WTC11 (cell line): ENCODE results near the gene CD164. TPM values are rescaled to one million over a fixed set of nuclear protein-coding genes. Genes with fewer than 3 reads are reported as not detected.

Experiments used
- ATAC-seq: fragments of 200-7000 bp; cut with Tn5 transposase; 2 replicates; pipeline ENCODE4 v1.10.0; 2021; ENCODE audit warnings: mild to moderate bottlenecking, moderate library complexity
- CTCF ChIA-PET: fragments of 300-600 bp; sonication (Branson Sonifier 250); formaldehyde crosslinking; loops from one replicate; lab custom pipeline; 2021; ENCODE audit warnings: antibody characterized with exemption; lab: Charles Lee
- POLR2A ChIA-PET: fragments of 350-600 bp; sonication (Branson Sonifier 250); formaldehyde crosslinking; loops from one replicate; lab custom pipeline; 2021; ENCODE audit warnings: antibody characterized with exemption; lab: Charles Lee
- DNase-seq: peaks from one replicate; pipeline ENCODE4 v3.0.0; 2021; ENCODE audit warnings: low spot score
- H3K27ac Mint-ChIP-seq: 2 replicates; pipeline ENCODE4 v1.8.0; 2021; ENCODE audit warnings: mixed read lengths
- H3K27me3 Mint-ChIP-seq: 2 replicates; pipeline ENCODE4 v1.8.0; 2021; ENCODE audit warnings: low read depth, mild to moderate bottlenecking, moderate library complexity, mixed read lengths
- H3K36me3 Mint-ChIP-seq: 2 replicates; pipeline ENCODE4 v1.8.0; 2021; ENCODE audit warnings: mixed read lengths
- H3K4me1 Mint-ChIP-seq: 2 replicates; pipeline ENCODE4 v1.8.0; 2022; ENCODE audit warnings: mixed read lengths
- H3K4me3 Mint-ChIP-seq: 2 replicates; pipeline ENCODE4 v1.8.0; 2021; ENCODE audit warnings: mild to moderate bottlenecking, moderate library complexity, mixed read lengths
- H3K9me3 Mint-ChIP-seq: 2 replicates; pipeline ENCODE4 v1.8.0; 2021; ENCODE audit warnings: mixed read lengths
- ATF1 ChIP-seq: sonication (generic); formaldehyde crosslinking; IDR thresholded peaks from 2 replicates; pipeline ENCODE4 v1.8.1; 2023; ENCODE audit warnings: mild to moderate bottlenecking, moderate library complexity, missing genetic modification reagents
- CBFB ChIP-seq: sonication (generic); formaldehyde crosslinking; IDR thresholded peaks from 2 replicates; pipeline ENCODE4 v1.8.1; 2022; ENCODE audit warnings: mild to moderate bottlenecking, low read depth, missing genetic modification reagents
- CREB1 ChIP-seq: sonication (generic); formaldehyde crosslinking; IDR thresholded peaks from 2 replicates; pipeline ENCODE4 v1.8.0; 2023; ENCODE audit warnings: mild to moderate bottlenecking, missing genetic modification reagents
- CTCF ChIP-seq: fragments of 200-600 bp; IDR thresholded peaks from 2 replicates; pipeline ENCODE4 v1.8.0; 2022; ENCODE audit warnings: antibody characterized with exemption
- E2F5 ChIP-seq: sonication (generic); formaldehyde crosslinking; IDR thresholded peaks from 2 replicates; pipeline ENCODE4 v1.8.1; 2022; ENCODE audit warnings: mild to moderate bottlenecking, moderate library complexity, missing genetic modification reagents
- ESRRA ChIP-seq: sonication (generic); formaldehyde crosslinking; IDR thresholded peaks from 2 replicates; pipeline ENCODE4 v1.8.1; 2022; ENCODE audit warnings: mild to moderate bottlenecking, missing genetic modification reagents, borderline replicate concordance
- ETV6 ChIP-seq: sonication (generic); formaldehyde crosslinking; IDR thresholded peaks from 2 replicates; pipeline ENCODE4 v1.8.1; 2022; ENCODE audit warnings: mild to moderate bottlenecking, missing genetic modification reagents
- GRHL2 ChIP-seq: fragments of 250-450 bp; sonication (Bioruptor Pico); IDR thresholded peaks from 2 replicates; pipeline ENCODE4 v1.8.0; 2022; ENCODE audit warnings: mild to moderate bottlenecking, moderate library complexity; ENCODE audit not compliant: insufficient replicate concordance, severe bottlenecking
- IRF2 ChIP-seq: sonication (generic); formaldehyde crosslinking; IDR thresholded peaks from 2 replicates; pipeline ENCODE4 v1.8.0; 2022; ENCODE audit warnings: low read depth, missing genetic modification reagents, borderline replicate concordance
- MXD4 ChIP-seq: fragments of 250-450 bp; sonication (Bioruptor Pico); IDR thresholded peaks from 2 replicates; pipeline ENCODE4 v1.8.0; 2021; ENCODE audit warnings: mild to moderate bottlenecking, moderate library complexity, borderline replicate concordance
- MYBL2 ChIP-seq: sonication (generic); formaldehyde crosslinking; IDR thresholded peaks from 2 replicates; pipeline ENCODE4 v1.8.1; 2023; ENCODE audit warnings: mild to moderate bottlenecking, moderate library complexity, missing genetic modification reagents
- NR2C2 ChIP-seq: sonication (generic); formaldehyde crosslinking; IDR thresholded peaks from 2 replicates; pipeline ENCODE4 v1.8.0; 2022; ENCODE audit warnings: mild to moderate bottlenecking, missing genetic modification reagents
- NR3C1 ChIP-seq: sonication (generic); formaldehyde crosslinking; conservative IDR thresholded peaks from 2 replicates; pipeline ENCODE4 v1.8.1; 2023; ENCODE audit warnings: low read depth, mild to moderate bottlenecking, missing genetic modification reagents
- SMAD3 ChIP-seq: sonication (generic); formaldehyde crosslinking; IDR thresholded peaks from 2 replicates; pipeline ENCODE4 v1.8.0; 2022; ENCODE audit warnings: missing genetic modification reagents, mild to moderate bottlenecking, borderline replicate concordance
- SMAD4 ChIP-seq: sonication (generic); formaldehyde crosslinking; IDR thresholded peaks from 2 replicates; pipeline ENCODE4 v1.8.0; 2022; ENCODE audit warnings: mild to moderate bottlenecking, missing genetic modification reagents
- SP1 ChIP-seq: sonication (generic); formaldehyde crosslinking; conservative IDR thresholded peaks from 2 replicates; pipeline ENCODE4 v1.8.1; 2022; ENCODE audit warnings: missing genetic modification reagents
- STAT6 ChIP-seq: sonication (generic); formaldehyde crosslinking; conservative IDR thresholded peaks from 2 replicates; pipeline ENCODE4 v1.8.1; 2023; ENCODE audit warnings: mild to moderate bottlenecking, low read depth, missing genetic modification reagents, moderate library complexity
- TCF7 ChIP-seq: sonication (generic); formaldehyde crosslinking; IDR thresholded peaks from 2 replicates; pipeline ENCODE4 v1.8.0; 2022; ENCODE audit warnings: mild to moderate bottlenecking, low read depth, missing genetic modification reagents, moderate library complexity
- TEAD4 ChIP-seq: sonication (generic); formaldehyde crosslinking; IDR thresholded peaks from 2 replicates; pipeline ENCODE4 v1.8.0; 2022; ENCODE audit warnings: mild to moderate bottlenecking, missing genetic modification reagents
- TP53 ChIP-seq: sonication (generic); formaldehyde crosslinking; IDR thresholded peaks from 2 replicates; pipeline ENCODE4 v1.8.1; 2023; ENCODE audit warnings: mild to moderate bottlenecking, missing genetic modification reagents
- USF1 ChIP-seq: sonication (generic); formaldehyde crosslinking; IDR thresholded peaks from 2 replicates; pipeline ENCODE4 v1.8.0; 2022; ENCODE audit warnings: mild to moderate bottlenecking, missing genetic modification reagents
- ZBTB21 ChIP-seq: sonication (generic); formaldehyde crosslinking; IDR thresholded peaks from 2 replicates; pipeline ENCODE4 v1.8.1; 2023; ENCODE audit warnings: mild to moderate bottlenecking, missing genetic modification reagents, borderline replicate concordance
- ZNF219 ChIP-seq: sonication (generic); formaldehyde crosslinking; IDR thresholded peaks from 2 replicates; pipeline ENCODE4 v1.8.0; 2023; ENCODE audit warnings: missing genetic modification reagents, mild to moderate bottlenecking, borderline replicate concordance
- ZNF317 ChIP-seq: sonication (generic); formaldehyde crosslinking; IDR thresholded peaks from 2 replicates; pipeline ENCODE4 v1.8.1; 2023; ENCODE audit warnings: low read depth, mild to moderate bottlenecking, moderate library complexity, missing genetic modification reagents, borderline replicate concordance
- ZNF416 ChIP-seq: fragments of 250-450 bp; sonication (Bioruptor Pico); IDR thresholded peaks from 2 replicates; pipeline ENCODE4 v1.9.0; 2021; ENCODE audit warnings: mild to moderate bottlenecking, inconsistent platforms
- total RNA-seq: library from RNA; stranded (reverse); gene quantifications from 3 replicates; pipeline ENCODE4 v1.2.3, GENCODE V29; 2021
- TF ChIP-seq, protein P1 (sequence below): sonication (generic); formaldehyde crosslinking; IDR thresholded peaks from 2 replicates; pipeline ENCODE4 v1.8.1; 2022; ENCODE audit warnings: missing genetic modification reagents, borderline replicate concordance

The CD164 gene
- total RNA-seq, 1 experiment from 2014 or later = 74.9 TPM

- Mint-ChIP-seq H3K36me3 (peaks cover 24% of the 10 kb centered on the region), H3K9me3 (no peaks in the 10 kb centered on the region), H3K27ac (peak overlapping the region; percentile 88), H3K27me3 (no peaks in the 10 kb centered on the region), H3K4me1 (peaks cover 28% of the 10 kb centered on the region), H3K4me3 (peak overlapping the region; percentile 90)
- ChIA-PET POLR2A (interaction anchor here (0.8 kb wide), 1 partner anchor 92 kb away, joined by 3 read pairs; no protein-coding TSS in a partner anchor), CTCF (no interaction called here)
- no peak for TF ChIP-seq ATF1
- TF ChIP-seq TP53 (CRISPR knock-in tag) = no peak
- TF ChIP-seq ZNF219 (CRISPR knock-in tag) = no peak
- no peak for TF ChIP-seq USF1 (CRISPR knock-in tag)
- no peak for TF ChIP-seq CREB1
- TF ChIP-seq SMAD3 (CRISPR knock-in tag) = no peak
- TF ChIP-seq ZBTB21 = no peak
- no peak for TF ChIP-seq SMAD4 (CRISPR knock-in tag)
- TF ChIP-seq TEAD4 (CRISPR knock-in tag) = no peak
- no peak for TF ChIP-seq MXD4
- TF ChIP-seq MYBL2 = no peak
- DNase-seq (no peak), ATAC-seq (no peak)
These were observed 1.1 kb downstream of the CD164 start for GRCh38 chr6:109381061-109381746.

- ATAC-seq (no peak), DNase-seq (no peak)
- 0 out of 2 replicates have a peak overlapping the region, but pooled peaks have one; percentile 25 for H3K27ac Mint-ChIP-seq
- H3K4me1 Mint-ChIP-seq = peaks cover 28% of the 10 kb centered on the region
- TF ChIP-seq E2F5 (CRISPR knock-in tag) (no peak), CBFB (CRISPR knock-in tag) (no peak), IRF2 (CRISPR knock-in tag) (no peak), GRHL2 (CRISPR knock-in tag) (no peak), CTCF (no peak), NR3C1 (no peak), NR2C2 (CRISPR knock-in tag) (no peak), ZNF416 (CRISPR knock-in tag) (no peak), ETV6 (CRISPR knock-in tag) (no peak), STAT6 (CRISPR knock-in tag) (no peak), ZNF317 (CRISPR knock-in tag) (no peak), ESRRA (CRISPR knock-in tag) (no peak), TCF7 (no peak), SP1 (CRISPR knock-in tag) (no peak)
- TF ChIP-seq, protein P1, sequence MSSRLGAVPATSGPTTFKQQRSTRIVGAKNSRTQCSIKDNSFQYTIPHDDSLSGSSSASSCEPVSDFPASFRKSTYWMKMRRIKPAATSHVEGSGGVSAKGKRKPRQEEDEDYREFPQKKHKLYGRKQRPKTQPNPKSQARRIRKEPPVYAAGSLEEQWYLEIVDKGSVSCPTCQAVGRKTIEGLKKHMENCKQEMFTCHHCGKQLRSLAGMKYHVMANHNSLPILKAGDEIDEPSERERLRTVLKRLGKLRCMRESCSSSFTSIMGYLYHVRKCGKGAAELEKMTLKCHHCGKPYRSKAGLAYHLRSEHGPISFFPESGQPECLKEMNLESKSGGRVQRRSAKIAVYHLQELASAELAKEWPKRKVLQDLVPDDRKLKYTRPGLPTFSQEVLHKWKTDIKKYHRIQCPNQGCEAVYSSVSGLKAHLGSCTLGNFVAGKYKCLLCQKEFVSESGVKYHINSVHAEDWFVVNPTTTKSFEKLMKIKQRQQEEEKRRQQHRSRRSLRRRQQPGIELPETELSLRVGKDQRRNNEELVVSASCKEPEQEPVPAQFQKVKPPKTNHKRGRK = no peak
- CTCF ChIA-PET = interaction anchor here (1.2 kb wide), 1 partner anchor 192 kb away, joined by 3 read pairs; no protein-coding TSS in a partner anchor
- peaks cover 34% of the 10 kb centered on the region for H3K36me3 Mint-ChIP-seq
- H3K27me3 Mint-ChIP-seq = no peaks in the 10 kb centered on the region
- POLR2A ChIA-PET = no interaction called here
- H3K4me3 Mint-ChIP-seq = peak overlapping the region; percentile 90
- H3K9me3 Mint-ChIP-seq = no peaks in the 10 kb centered on the region
These were observed 2.6 kb downstream of the CD164 start for GRCh38 chr6:109379711-109380110.
